Hepatocyte (in vitro differentiated cells): ENCODE measurements around the gene CBFA2T3. TPM values are rescaled to one million over a fixed set of nuclear protein-coding genes. Genes with fewer than 3 reads are reported as not detected.

Experiments used
- DNase-seq: peaks from one replicate; pipeline ENCODE4 v3.0.0-alpha.2; 2016; ENCODE audit warnings: low spot score
- H2AFZ ChIP-seq: fragments of 200-600 bp; sonication (generic); 2 replicates; pipeline ENCODE4 v1.6.0; 2016; ENCODE audit warnings: antibody characterized with exemption, mild to moderate bottlenecking
- H3K27ac ChIP-seq: fragments of 200-600 bp; sonication (generic); 2 replicates; pipeline ENCODE4 v1.5.1; 2016; ENCODE audit warnings: mild to moderate bottlenecking
- H3K27me3 ChIP-seq: fragments of 200-600 bp; sonication (generic); 2 replicates; pipeline ENCODE4 v1.6.1; 2016
- H3K36me3 ChIP-seq: fragments of 200-600 bp; sonication (generic); replicated peaks from 2 replicates; pipeline ENCODE4 v1.5.1; 2016; ENCODE audit warnings: low read depth; ENCODE audit not compliant: insufficient read depth
- H3K4me1 ChIP-seq: fragments of 200-600 bp; sonication (generic); 2 replicates; pipeline ENCODE4 v1.5.1; 2016; ENCODE audit warnings: mild to moderate bottlenecking, moderate library complexity; ENCODE audit not compliant: insufficient read depth
- H3K4me2 ChIP-seq: fragments of 200-600 bp; sonication (generic); 2 replicates; pipeline ENCODE4 v1.6.0; 2016
- H3K4me3 ChIP-seq: fragments of 200-600 bp; sonication (generic); 2 replicates; pipeline ENCODE4 v1.5.1; 2016; ENCODE audit warnings: mild to moderate bottlenecking
- H3K79me2 ChIP-seq: fragments of 200-600 bp; sonication (generic); 2 replicates; pipeline ENCODE4 v1.6.0; 2017; ENCODE audit warnings: mild to moderate bottlenecking
- H3K9me2 ChIP-seq: fragments of 200-600 bp; sonication (generic); replicated peaks from 2 replicates; pipeline ENCODE4 v1.6.0; 2017; ENCODE audit warnings: mild to moderate bottlenecking; ENCODE audit not compliant: insufficient read depth
- H3K9me3 ChIP-seq: fragments of 200-600 bp; sonication (generic); 2 replicates; pipeline ENCODE4 v1.5.1; 2016; ENCODE audit warnings: low read depth, mild to moderate bottlenecking
- H4K20me1 ChIP-seq: fragments of 200-600 bp; sonication (generic); 2 replicates; pipeline ENCODE4 v1.6.0; 2016; ENCODE audit warnings: mild to moderate bottlenecking; ENCODE audit not compliant: insufficient read depth, poor library complexity, severe bottlenecking
- EZH2 ChIP-seq: fragments of 200-600 bp; sonication (generic); IDR thresholded peaks from 2 replicates; pipeline ENCODE4 v1.6.1; 2016; ENCODE audit warnings: antibody characterized with exemption, mild to moderate bottlenecking, borderline replicate concordance
- EZH2phosphoT487 ChIP-seq: fragments of 200-600 bp; sonication (generic); IDR thresholded peaks from one replicate; pipeline ENCODE4 v1.6.1; 2018; ENCODE audit warnings: antibody characterized with exemption, mild to moderate bottlenecking, low read depth, moderate library complexity; ENCODE audit not compliant: unreplicated experiment, severe bottlenecking
- WGBS: methylation state at CpG from one replicate; pipeline ENCODE4 v1.1.6; 2016; ENCODE audit warnings: low lambda C conversion rate; ENCODE audit errors: missing lambda C conversion rate; 5-methylcytosine and 5-hydroxymethylcytosine counted together
- polyA plus RNA-seq: library from polyadenylated mRNA; unstranded; fragments of >200 nt; fragmentation: Nextera tagmentation; extraction: Ambion mirVana; gene quantifications from 2 replicates; pipeline ENCODE4 v1.2.1, GENCODE V29; 2016
- total RNA-seq: library from RNA; depleted of rRNA; stranded (reverse); fragments of >200 nt; gene quantifications from 2 replicates; pipeline ENCODE4 v1.2.3, GENCODE V29; 2014
- TF ChIP-seq, protein P1 (sequence below): fragments of 200-600 bp; sonication (generic); IDR thresholded peaks from 2 replicates; pipeline ENCODE4 v1.5.1; 2016; ENCODE audit warnings: antibody characterized with exemption, mild to moderate bottlenecking; ENCODE audit not compliant: poor library complexity

Gene CBFA2T3
- total and polyA plus RNA-seq, 2 experiments from 2014 or later = 0.07 to 1.5 TPM

DNA sequence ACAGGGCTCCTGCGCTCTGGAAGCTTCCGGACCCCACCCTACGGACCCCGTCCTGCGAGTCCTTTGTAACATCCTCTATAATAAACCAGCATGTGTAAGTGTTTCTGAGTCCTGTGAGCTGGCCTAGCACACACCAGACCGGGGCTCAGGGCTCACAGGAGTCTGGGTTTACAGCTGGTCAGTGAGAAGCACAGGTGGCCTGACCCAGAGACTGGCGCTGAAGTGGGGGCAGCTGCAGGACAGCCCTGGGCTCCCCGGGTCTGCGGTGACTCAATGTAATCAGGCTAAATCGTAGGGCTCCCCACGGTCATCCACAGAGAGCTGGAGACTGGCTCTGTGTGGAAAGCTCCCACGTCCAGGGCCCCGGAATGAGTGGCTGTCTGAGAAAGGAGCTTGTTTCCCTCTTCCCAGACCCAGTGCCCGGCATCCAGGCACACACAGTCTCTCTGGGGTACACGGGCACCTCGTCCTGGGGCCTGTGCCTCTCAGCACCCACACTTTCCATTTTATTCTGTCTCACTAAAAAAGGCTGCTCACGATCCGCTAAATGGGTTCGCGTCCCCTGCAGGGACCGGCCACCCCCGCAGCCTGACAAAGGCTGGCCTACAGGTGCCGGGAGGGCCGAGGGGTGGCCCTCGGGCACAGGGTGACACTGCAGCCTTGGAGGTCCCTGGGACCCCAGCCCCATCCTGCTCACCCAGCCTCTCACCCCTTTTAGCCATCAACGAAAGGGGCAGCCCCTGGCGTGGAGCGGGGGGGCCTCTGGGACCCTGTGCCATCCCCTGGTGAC lies 18.9 kb upstream of the CBFA2T3 start:
- DNase-seq = no peak
- Histone ChIP-seq H3K4me2 (no peak overlapping the region), H4K20me1 (no peaks in the 10 kb centered on the region), H3K27ac (no peak overlapping the region), H3K27me3 (no peaks in the 10 kb centered on the region), H3K4me3 (no peak overlapping the region), H3K4me1 (no peaks in the 10 kb centered on the region), H3K9me2 (no peaks in the 10 kb centered on the region), H3K36me3 (no peaks in the 10 kb centered on the region), H3K9me3 (no peaks in the 10 kb centered on the region), H2AFZ (no peak overlapping the region), H3K79me2 (no peaks in the 10 kb centered on the region)
- TF ChIP-seq EZH2phosphoT487 = no peak
- 89% methylated on average over 28 of the region's 28 CpGs for WGBS

DNA sequence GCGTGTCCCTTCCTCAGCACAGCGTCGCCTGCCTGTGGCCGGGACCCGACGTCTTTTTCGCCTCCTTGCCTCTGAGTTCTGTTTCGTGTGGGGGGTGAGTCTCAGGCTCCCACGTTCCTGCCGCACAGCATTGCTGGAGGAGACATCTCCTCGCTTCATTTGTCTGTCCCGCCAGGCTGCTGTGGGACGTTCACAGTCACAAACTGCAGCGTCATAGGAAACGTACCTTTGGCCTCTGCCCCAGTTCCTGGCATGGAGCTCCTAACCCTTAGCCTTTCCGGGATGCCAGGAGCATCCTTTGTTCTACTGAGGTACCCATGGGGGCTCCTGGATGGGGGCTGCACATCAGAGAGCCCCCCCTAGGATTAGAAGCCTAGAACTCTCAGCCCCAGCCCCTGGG lies 18.2 kb upstream of the CBFA2T3 start:
- no peaks in the 10 kb centered on the region for H3K9me3 ChIP-seq
- TF ChIP-seq, protein P1, sequence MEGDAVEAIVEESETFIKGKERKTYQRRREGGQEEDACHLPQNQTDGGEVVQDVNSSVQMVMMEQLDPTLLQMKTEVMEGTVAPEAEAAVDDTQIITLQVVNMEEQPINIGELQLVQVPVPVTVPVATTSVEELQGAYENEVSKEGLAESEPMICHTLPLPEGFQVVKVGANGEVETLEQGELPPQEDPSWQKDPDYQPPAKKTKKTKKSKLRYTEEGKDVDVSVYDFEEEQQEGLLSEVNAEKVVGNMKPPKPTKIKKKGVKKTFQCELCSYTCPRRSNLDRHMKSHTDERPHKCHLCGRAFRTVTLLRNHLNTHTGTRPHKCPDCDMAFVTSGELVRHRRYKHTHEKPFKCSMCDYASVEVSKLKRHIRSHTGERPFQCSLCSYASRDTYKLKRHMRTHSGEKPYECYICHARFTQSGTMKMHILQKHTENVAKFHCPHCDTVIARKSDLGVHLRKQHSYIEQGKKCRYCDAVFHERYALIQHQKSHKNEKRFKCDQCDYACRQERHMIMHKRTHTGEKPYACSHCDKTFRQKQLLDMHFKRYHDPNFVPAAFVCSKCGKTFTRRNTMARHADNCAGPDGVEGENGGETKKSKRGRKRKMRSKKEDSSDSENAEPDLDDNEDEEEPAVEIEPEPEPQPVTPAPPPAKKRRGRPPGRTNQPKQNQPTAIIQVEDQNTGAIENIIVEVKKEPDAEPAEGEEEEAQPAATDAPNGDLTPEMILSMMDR = no peak
- TF ChIP-seq EZH2 (no peak), EZH2phosphoT487 (no peak)
- H2AFZ ChIP-seq = no peak overlapping the region
- 90% methylated on average over 16 of the region's 16 CpGs for WGBS
- H4K20me1 ChIP-seq = no peaks in the 10 kb centered on the region
- H3K4me3 ChIP-seq = no peak overlapping the region
- no peak overlapping the region for H3K4me2 ChIP-seq
- H3K27me3 ChIP-seq = no peaks in the 10 kb centered on the region
- no peaks in the 10 kb centered on the region for H3K4me1 ChIP-seq
- H3K79me2 ChIP-seq = no peaks in the 10 kb centered on the region
- DNase-seq = no peak
- H3K36me3 ChIP-seq = no peaks in the 10 kb centered on the region
- H3K9me2 ChIP-seq = no peaks in the 10 kb centered on the region
- H3K27ac ChIP-seq = no peak overlapping the region

DNA sequence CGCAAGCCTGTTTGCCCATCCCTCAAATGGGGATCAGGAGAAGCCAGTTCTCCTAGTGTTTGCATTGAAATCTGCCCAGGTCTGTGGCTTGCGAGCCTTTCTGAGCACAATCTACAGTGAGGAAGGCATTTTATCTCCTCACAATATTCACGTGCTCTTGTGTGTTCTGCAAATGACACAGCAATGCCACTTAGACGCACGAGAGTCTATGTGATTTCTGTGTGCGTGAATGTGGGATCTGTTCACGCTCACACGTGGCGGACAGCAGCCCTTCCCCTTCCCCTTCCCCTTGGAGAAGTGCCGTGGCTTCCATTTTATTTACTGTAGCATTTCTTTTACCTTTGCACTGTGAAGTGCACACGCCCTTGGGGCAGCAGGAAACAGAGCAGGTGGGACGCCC lies 17.7 kb upstream of the CBFA2T3 start:
- Histone ChIP-seq H3K9me2 (no peaks in the 10 kb centered on the region), H4K20me1 (no peaks in the 10 kb centered on the region), H3K9me3 (no peaks in the 10 kb centered on the region), H3K27me3 (no peaks in the 10 kb centered on the region), H3K27ac (no peak overlapping the region), H3K36me3 (no peaks in the 10 kb centered on the region), H3K4me2 (no peak overlapping the region), H3K79me2 (no peaks in the 10 kb centered on the region), H2AFZ (no peak overlapping the region), H3K4me1 (no peaks in the 10 kb centered on the region), H3K4me3 (no peak overlapping the region)
- DNase-seq = no peak
- TF ChIP-seq EZH2 (no peak), EZH2phosphoT487 (no peak)
- TF ChIP-seq, protein P1 = no peak
- 76% methylated on average over 12 of the region's 12 CpGs for WGBS

DNA sequence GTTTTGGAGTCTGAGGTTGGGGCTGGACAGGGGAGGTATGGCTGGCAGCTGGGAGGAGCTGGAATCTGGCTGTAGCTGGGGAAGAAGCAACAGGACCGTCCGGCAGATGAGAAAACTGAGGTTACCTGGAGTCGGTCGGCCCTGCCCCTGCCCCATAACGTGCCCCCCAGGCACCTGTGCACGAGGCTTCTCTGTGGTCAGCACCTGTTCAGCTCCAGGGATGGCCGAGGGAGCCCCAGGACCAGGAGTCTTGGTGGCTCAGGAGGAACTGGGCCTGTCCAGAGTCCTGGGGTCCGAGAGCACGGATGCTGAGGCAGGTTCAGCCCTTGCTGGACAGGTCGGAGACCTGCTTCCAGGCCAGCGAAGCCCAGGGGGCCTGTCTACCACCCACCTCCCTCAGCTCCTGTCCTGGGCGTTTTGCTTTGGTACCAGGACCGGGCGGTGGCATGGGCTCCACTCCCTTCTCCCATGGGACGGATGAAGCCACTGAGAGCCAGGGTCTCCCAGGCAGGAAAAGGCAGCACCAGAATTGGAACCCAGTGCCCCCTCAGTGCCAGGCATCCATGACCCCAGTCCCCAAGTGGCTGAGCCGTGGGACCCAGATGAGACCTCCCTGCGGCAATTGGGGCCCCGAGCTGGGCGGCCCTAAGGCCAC lies 17.1 kb upstream of the CBFA2T3 start:
- H3K9me3 ChIP-seq = no peaks in the 10 kb centered on the region
- 86% methylated on average over 19 of the region's 19 CpGs for WGBS
- no peaks in the 10 kb centered on the region for H3K27me3 ChIP-seq
- DNase-seq = no peak
- H3K27ac ChIP-seq = no peak overlapping the region
- H3K79me2 ChIP-seq = no peaks in the 10 kb centered on the region
- no peak overlapping the region for H3K4me2 ChIP-seq
- no peaks in the 10 kb centered on the region for H3K36me3 ChIP-seq
- no peaks in the 10 kb centered on the region for H3K4me1 ChIP-seq
- H2AFZ ChIP-seq = no peak overlapping the region
- no peak for TF ChIP-seq EZH2
- no peak for TF ChIP-seq EZH2phosphoT487
- TF ChIP-seq, protein P1 = no peak
- H3K9me2 ChIP-seq = no peaks in the 10 kb centered on the region
- H4K20me1 ChIP-seq = no peaks in the 10 kb centered on the region
- H3K4me3 ChIP-seq = no peak overlapping the region
